Measurements from ENCODE around the gene ARHGAP32. TPM values are rescaled to one million over a fixed set of nuclear protein-coding genes. Genes with fewer than 3 reads are reported as not detected.

Gene ARHGAP32
- total RNA-seq, 1 donor from 2014 or later, result 21.4 TPM

- Mint-ChIP-seq H3K4me3 (no peak overlapping the region), H3K4me1 (no peaks in the 10 kb centered on the region), H3K27ac (no peak overlapping the region), H3K9me3 (no peaks in the 10 kb centered on the region), H3K36me3 (peaks cover 17% of the 10 kb centered on the region), H3K27me3 (ENCODE audit: insufficient read depth, low read depth) (no peaks in the 10 kb centered on the region)
- H4K20me1 ChIP-seq (ENCODE audit: low read depth), result no peaks in the 10 kb centered on the region
- H3K36me3 ChIP-seq, result no peaks in the 10 kb centered on the region
- H3K9me3 ChIP-seq (ENCODE audit: low read depth), result no peaks in the 10 kb centered on the region
- TF ChIP-seq EZH2phosphoT487 (IDR thresholded peaks at IDR 0.05), result no peak
- TF ChIP-seq, protein P1, sequence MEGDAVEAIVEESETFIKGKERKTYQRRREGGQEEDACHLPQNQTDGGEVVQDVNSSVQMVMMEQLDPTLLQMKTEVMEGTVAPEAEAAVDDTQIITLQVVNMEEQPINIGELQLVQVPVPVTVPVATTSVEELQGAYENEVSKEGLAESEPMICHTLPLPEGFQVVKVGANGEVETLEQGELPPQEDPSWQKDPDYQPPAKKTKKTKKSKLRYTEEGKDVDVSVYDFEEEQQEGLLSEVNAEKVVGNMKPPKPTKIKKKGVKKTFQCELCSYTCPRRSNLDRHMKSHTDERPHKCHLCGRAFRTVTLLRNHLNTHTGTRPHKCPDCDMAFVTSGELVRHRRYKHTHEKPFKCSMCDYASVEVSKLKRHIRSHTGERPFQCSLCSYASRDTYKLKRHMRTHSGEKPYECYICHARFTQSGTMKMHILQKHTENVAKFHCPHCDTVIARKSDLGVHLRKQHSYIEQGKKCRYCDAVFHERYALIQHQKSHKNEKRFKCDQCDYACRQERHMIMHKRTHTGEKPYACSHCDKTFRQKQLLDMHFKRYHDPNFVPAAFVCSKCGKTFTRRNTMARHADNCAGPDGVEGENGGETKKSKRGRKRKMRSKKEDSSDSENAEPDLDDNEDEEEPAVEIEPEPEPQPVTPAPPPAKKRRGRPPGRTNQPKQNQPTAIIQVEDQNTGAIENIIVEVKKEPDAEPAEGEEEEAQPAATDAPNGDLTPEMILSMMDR (IDR thresholded peaks at IDR 0.05), result no peak
- TF ChIP-seq EZH2 (IDR thresholded peaks at IDR 0.05), result no peak
- no peaks in the 10 kb centered on the region for H3K79me2 ChIP-seq (ENCODE audit: low read depth)
- no peaks in the 10 kb centered on the region for H3K4me1 ChIP-seq
- no peaks in the 10 kb centered on the region for H3F3A ChIP-seq (ENCODE audit: low read depth)
- no peaks in the 10 kb centered on the region for H3K27me3 ChIP-seq
- H3K4me3 ChIP-seq, result no peak overlapping the region
- H3K27ac ChIP-seq, result no peak overlapping the region
- no peak for DNase-seq (ENCODE audit: low spot score)
- no peak overlapping the region for H2AFZ ChIP-seq (replicated peaks)
- no peak overlapping the region for H3K4me2 ChIP-seq
- no peak overlapping the region for H3K9ac ChIP-seq
Observed at GRCh38 chr11:129066229-129066628, 125.9 kb downstream of the ARHGAP32 start.

DNA sequence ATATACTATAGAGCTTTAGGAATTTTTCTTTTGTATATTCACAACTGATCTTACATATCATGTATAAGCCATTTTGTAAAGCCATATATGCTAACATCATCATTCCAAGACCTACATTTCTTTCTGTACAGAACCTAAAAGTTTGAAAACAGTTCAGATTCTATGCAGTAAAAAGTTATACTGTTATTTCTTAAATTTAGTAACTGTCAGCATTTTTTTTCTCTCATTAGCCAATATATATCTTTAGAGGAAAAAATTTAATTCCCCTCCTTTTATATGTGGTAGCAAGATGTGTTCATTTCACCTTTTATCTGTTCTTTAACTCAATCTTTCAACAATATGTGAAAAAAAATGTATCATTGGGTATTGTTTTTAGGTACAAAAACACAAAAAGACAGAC lies 129.0 kb downstream of the ARHGAP32 start:
- no peak overlapping the region for H3K4me3 Mint-ChIP-seq

DNA sequence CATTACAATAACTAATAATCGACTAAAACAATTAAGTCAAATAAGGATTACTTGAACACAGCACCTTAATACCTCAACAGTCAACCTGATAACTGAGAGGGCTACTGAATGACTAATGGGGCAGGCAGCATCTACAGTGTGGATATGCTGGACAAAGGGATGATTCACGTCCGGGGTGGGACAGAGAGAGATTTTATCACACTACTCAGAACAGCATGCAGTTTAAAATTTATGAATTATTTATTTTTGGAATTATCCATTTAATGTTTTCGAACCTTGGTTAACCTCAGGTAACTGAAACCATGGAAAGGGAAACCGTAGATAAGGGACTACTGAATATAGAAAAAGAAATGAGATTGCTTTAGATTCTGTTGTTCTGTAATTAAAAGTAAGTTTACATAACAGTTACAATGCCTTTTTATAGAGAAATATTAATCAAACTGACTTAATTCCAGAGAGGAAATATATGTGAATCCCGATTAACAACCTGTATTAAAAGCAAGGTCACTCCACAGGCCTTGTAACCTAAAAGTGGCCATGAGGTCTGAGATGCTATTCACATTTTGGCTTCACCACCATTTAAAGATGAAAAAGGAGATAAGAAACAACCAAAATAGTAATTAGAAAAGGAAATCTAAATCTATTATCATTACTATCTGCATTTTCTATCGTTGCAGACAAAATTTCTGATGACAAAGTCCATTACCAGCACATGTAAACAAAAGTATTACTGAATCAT lies 130.5 kb downstream of the ARHGAP32 start:
- no peaks in the 10 kb centered on the region for H3K4me1 Mint-ChIP-seq
- peaks cover 24% of the 10 kb centered on the region for H3K36me3 Mint-ChIP-seq
- Histone ChIP-seq H2AFZ (replicated peaks) (no peak overlapping the region), H3K4me1 (no peaks in the 10 kb centered on the region), H3K4me3 (no peak overlapping the region), H3K27me3 (no peaks in the 10 kb centered on the region), H3K4me2 (no peak overlapping the region), H3K79me2 (ENCODE audit: low read depth) (no peaks in the 10 kb centered on the region), H3K36me3 (no peaks in the 10 kb centered on the region), H3K27ac (no peak overlapping the region), H3K9ac (no peak overlapping the region), H3K9me3 (ENCODE audit: low read depth) (no peaks in the 10 kb centered on the region), H3F3A (ENCODE audit: low read depth) (no peaks in the 10 kb centered on the region), H4K20me1 (ENCODE audit: low read depth) (no peaks in the 10 kb centered on the region)
- no peaks in the 10 kb centered on the region for H3K9me3 Mint-ChIP-seq
- DNase-seq (ENCODE audit: low spot score), result no peak
- no peak overlapping the region for H3K27ac Mint-ChIP-seq
- no peaks in the 10 kb centered on the region for H3K27me3 Mint-ChIP-seq (ENCODE audit: insufficient read depth, low read depth)
- TF ChIP-seq EZH2phosphoT487 (IDR thresholded peaks at IDR 0.05), result no peak
- TF ChIP-seq EZH2 (IDR thresholded peaks at IDR 0.05), result no peak
- TF ChIP-seq, protein P1 (IDR thresholded peaks at IDR 0.05), result no peak
- H3K4me3 Mint-ChIP-seq, result no peak overlapping the region

More for the DNA sequence above, 129.0 kb downstream of the ARHGAP32 start:
- Histone ChIP-seq H3K4me1 (no peaks in the 10 kb centered on the region), H2AFZ (replicated peaks) (no peak overlapping the region), H3K27me3 (no peaks in the 10 kb centered on the region), H3F3A (ENCODE audit: low read depth) (no peaks in the 10 kb centered on the region), H3K4me2 (no peak overlapping the region), H3K9me3 (ENCODE audit: low read depth) (no peaks in the 10 kb centered on the region), H3K9ac (no peak overlapping the region), H3K4me3 (no peak overlapping the region), H3K27ac (no peak overlapping the region), H3K79me2 (ENCODE audit: low read depth) (no peaks in the 10 kb centered on the region), H4K20me1 (ENCODE audit: low read depth) (no peaks in the 10 kb centered on the region), H3K36me3 (no peaks in the 10 kb centered on the region)
- Mint-ChIP-seq H3K36me3 (peaks cover 19% of the 10 kb centered on the region), H3K27ac (no peak overlapping the region), H3K27me3 (ENCODE audit: insufficient read depth, low read depth) (no peaks in the 10 kb centered on the region), H3K4me1 (no peaks in the 10 kb centered on the region), H3K9me3 (no peaks in the 10 kb centered on the region)
- no peak for DNase-seq (ENCODE audit: low spot score)
- no peak for TF ChIP-seq EZH2phosphoT487 (IDR thresholded peaks at IDR 0.05)
- no peak for TF ChIP-seq EZH2 (IDR thresholded peaks at IDR 0.05)

DNA sequence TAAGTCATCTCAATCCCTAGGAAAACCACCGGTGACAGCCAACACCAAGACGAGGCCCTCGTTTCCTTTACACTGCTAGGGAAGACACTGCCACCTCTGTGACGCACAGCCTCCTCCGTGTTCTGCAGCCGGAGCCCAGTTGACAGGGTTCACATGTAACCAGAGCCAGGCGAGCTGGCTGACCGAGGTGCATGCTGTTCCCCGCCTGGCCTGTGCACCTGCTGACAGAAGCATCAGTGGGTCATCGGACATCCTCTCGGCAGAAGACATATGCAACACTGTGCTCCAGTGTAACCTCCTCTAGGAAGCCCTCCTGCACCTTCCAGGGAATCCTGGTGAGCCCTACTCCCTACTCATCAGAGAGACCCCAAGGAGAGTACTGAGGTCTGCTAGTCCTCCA lies 135.2 kb downstream of the ARHGAP32 start:
- no peaks in the 10 kb centered on the region for H3K27me3 Mint-ChIP-seq (ENCODE audit: insufficient read depth, low read depth)
- no peaks in the 10 kb centered on the region for H3F3A ChIP-seq (ENCODE audit: low read depth)
- H3K27ac Mint-ChIP-seq, result no peak overlapping the region
- H2AFZ ChIP-seq (replicated peaks), result no peak overlapping the region
- DNase-seq (ENCODE audit: low spot score), result no peak
- H3K9me3 Mint-ChIP-seq, result no peaks in the 10 kb centered on the region
- no peaks in the 10 kb centered on the region for H3K79me2 ChIP-seq (ENCODE audit: low read depth)
- H3K4me3 Mint-ChIP-seq, result no peak overlapping the region
- no peak overlapping the region for H3K4me2 ChIP-seq
- peaks cover 11% of the 10 kb centered on the region for H3K36me3 Mint-ChIP-seq
- TF ChIP-seq EZH2 (IDR thresholded peaks at IDR 0.05) (no peak), EZH2phosphoT487 (IDR thresholded peaks at IDR 0.05) (no peak)
- TF ChIP-seq, protein P1 (IDR thresholded peaks at IDR 0.05), result no peak
- H3K27ac ChIP-seq, result no peak overlapping the region
- no peaks in the 10 kb centered on the region for H3K4me1 Mint-ChIP-seq
- H4K20me1 ChIP-seq (ENCODE audit: low read depth), result no peaks in the 10 kb centered on the region
- H3K27me3 ChIP-seq, result no peaks in the 10 kb centered on the region
- no peak overlapping the region for H3K9ac ChIP-seq
- no peaks in the 10 kb centered on the region for H3K4me1 ChIP-seq
- no peaks in the 10 kb centered on the region for H3K9me3 ChIP-seq (ENCODE audit: low read depth)
- H3K4me3 ChIP-seq, result no peak overlapping the region
- H3K36me3 ChIP-seq, result no peaks in the 10 kb centered on the region
